Measurements from ENCODE around the gene CAPS2.

DNA sequence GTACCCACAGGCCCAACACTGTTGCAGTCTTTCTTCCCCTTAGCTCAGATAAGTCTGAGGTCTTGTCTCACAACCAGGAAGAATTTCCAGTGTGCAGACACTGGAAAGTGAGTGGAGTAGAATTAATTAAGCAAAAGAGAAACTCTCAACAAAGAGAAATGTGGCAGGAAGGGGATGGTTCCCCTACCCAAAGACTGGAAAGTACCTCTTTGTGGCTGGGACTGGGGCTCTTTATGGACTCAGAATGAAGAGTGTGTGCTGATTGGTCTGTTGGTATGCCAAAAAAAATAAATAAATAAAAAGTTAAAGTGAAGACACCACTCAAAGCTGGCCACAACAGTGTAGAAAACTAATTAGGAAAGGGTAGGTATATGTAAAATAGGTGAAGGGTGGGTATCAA, 30.8 kb upstream of the CAPS2 start:
- TF ChIP-seq, protein P1, sequence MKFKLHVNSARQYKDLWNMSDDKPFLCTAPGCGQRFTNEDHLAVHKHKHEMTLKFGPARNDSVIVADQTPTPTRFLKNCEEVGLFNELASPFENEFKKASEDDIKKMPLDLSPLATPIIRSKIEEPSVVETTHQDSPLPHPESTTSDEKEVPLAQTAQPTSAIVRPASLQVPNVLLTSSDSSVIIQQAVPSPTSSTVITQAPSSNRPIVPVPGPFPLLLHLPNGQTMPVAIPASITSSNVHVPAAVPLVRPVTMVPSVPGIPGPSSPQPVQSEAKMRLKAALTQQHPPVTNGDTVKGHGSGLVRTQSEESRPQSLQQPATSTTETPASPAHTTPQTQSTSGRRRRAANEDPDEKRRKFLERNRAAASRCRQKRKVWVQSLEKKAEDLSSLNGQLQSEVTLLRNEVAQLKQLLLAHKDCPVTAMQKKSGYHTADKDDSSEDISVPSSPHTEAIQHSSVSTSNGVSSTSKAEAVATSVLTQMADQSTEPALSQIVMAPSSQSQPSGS (tag by site-specific recombination; IDR thresholded peaks at IDR 0.05; ENCODE audit: low read depth) = no peak
- TF ChIP-seq, protein P2, sequence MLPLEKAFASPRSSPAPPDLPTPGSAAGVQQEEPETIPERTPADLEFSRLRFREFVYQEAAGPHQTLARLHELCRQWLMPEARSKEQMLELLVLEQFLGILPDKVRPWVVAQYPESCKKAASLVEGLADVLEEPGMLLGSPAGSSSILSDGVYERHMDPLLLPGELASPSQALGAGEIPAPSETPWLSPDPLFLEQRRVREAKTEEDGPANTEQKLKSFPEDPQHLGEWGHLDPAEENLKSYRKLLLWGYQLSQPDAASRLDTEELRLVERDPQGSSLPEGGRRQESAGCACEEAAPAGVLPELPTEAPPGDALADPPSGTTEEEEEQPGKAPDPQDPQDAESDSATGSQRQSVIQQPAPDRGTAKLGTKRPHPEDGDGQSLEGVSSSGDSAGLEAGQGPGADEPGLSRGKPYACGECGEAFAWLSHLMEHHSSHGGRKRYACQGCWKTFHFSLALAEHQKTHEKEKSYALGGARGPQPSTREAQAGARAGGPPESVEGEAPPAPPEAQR (tag by site-specific recombination; IDR thresholded peaks at IDR 0.05) = no peak
